GM10266 (cell line): Measurements from ENCODE around the gene ZDHHC14.

Experiments
- DNase-seq: peaks from one replicate; pipeline ENCODE4 v3.0.0; 2012; ENCODE audit errors: extremely low spot score
- CTCF ChIP-seq: IDR thresholded peaks from 2 replicates; pipeline ENCODE4 v1.5.1; 2012; ENCODE audit warnings: mild to moderate bottlenecking, low read depth; ENCODE audit not compliant: control insufficient read depth, insufficient read depth; ENCODE audit errors: missing control alignments

Gene ZDHHC14

GRCh38 chr6:157453978-157454377 is 73.0 kb downstream of the ZDHHC14 start:
- no peak for TF ChIP-seq CTCF
- no peak for DNase-seq

- TF ChIP-seq CTCF = no peak
- DNase-seq = no peak
These were observed 74.0 kb downstream of the ZDHHC14 start for GRCh38 chr6:157454762-157455714.

- no peak for DNase-seq
These were observed 74.9 kb downstream of the ZDHHC14 start for GRCh38 chr6:157455731-157456523.

GRCh38 chr6:157456524-157456829 is 75.5 kb downstream of the ZDHHC14 start:
- peak; percentile 26 for DNase-seq
- no peak for TF ChIP-seq CTCF

More at GRCh38 chr6:157455731-157456523, 74.9 kb downstream of the ZDHHC14 start:
- TF ChIP-seq CTCF = no peak

- DNase-seq = no peak
- no peak for TF ChIP-seq CTCF
These were observed 76.8 kb downstream of the ZDHHC14 start for GRCh38 chr6:157457787-157458186.

GRCh38 chr6:157459327-157459726 is 78.3 kb downstream of the ZDHHC14 start:
- TF ChIP-seq CTCF = no peak
- DNase-seq = no peak
